SK-N-MC (cell line): ENCODE measurements around the gene MOB3B.

Experiments used
- EZH2 ChIP-seq: fragments of 200-600 bp; sonication (generic); IDR thresholded peaks from one replicate; pipeline ENCODE4 v1.6.1; 2017; ENCODE audit warnings: antibody characterized with exemption
- FOXP2 ChIP-seq: optimal IDR thresholded peaks from 2 replicates; pipeline ENCODE3; 2011; ENCODE audit warnings: mild to moderate bottlenecking, moderate library complexity; ENCODE audit not compliant: insufficient read depth; ENCODE audit errors: extremely low read length, control extremely low read depth
- POLR2AphosphoS5 ChIP-seq: IDR thresholded peaks from 2 replicates; pipeline ENCODE4 v1.6.1; 2012; ENCODE audit warnings: mild to moderate bottlenecking, low read depth, low read length, borderline replicate concordance

- TF ChIP-seq EZH2 (no peak), POLR2AphosphoS5 (no peak), FOXP2 (no peak)
These were observed 201.1 kb downstream of the MOB3B start for GRCh38 chr9:27328483-27328882.
